Measurements from ENCODE around the gene FAM184B.

The FAM184B gene

GRCh38 chr4:17809667-17810066 lies 28.2 kb upstream of the FAM184B start:
- H3K4me1 ChIP-seq (ENCODE audit: control insufficient read depth in 2 of 2, insufficient read depth in 2 of 2, low read length in 2 of 2) = peaks cover 23 to 29% of the 10 kb centered on the region in 2 donors
- H3K4me3 ChIP-seq (ENCODE audit: low read length in 2 of 2) = peak overlapping the region; percentile 95 to 99
- peaks cover 2 to 3% of the 10 kb centered on the region in 2 donors for H3K36me3 ChIP-seq (ENCODE audit: control insufficient read depth in 2 of 2, insufficient read depth in 2 of 2, low read length in 2 of 2)
- no peaks in the 10 kb centered on the region for H3K9me3 ChIP-seq (ENCODE audit: control insufficient read depth in 2 of 2, low read length in 2 of 2)
- H3K27ac ChIP-seq (ENCODE audit: low read depth in 2 of 2, low read length in 2 of 2) = peak overlapping the region; percentile 92 to 97
- peak overlapping the region; percentile 97 to 99 for H3K9ac ChIP-seq (ENCODE audit: low read depth in 1 of 2, low read length in 2 of 2)
- no peaks in the 10 kb centered on the region for H3K27me3 ChIP-seq (ENCODE audit: control insufficient read depth in 2 of 2, insufficient read depth in 2 of 2, low read length in 2 of 2)

- H3K4me3 ChIP-seq (ENCODE audit: low read length in 2 of 2) = peak overlapping the region in 1 of 2 donors; percentile 51
- peaks cover 23 to 27% of the 10 kb centered on the region in 2 donors for H3K4me1 ChIP-seq (ENCODE audit: control insufficient read depth in 2 of 2, insufficient read depth in 2 of 2, low read length in 2 of 2)
- peak overlapping the region; percentile 24 to 36 for H3K9ac ChIP-seq (ENCODE audit: low read depth in 1 of 2, low read length in 2 of 2)
- H3K27ac ChIP-seq (ENCODE audit: low read depth in 2 of 2, low read length in 2 of 2) = no peak overlapping the region
- no peaks in the 10 kb centered on the region for H3K9me3 ChIP-seq (ENCODE audit: control insufficient read depth in 2 of 2, low read length in 2 of 2)
- H3K27me3 ChIP-seq (ENCODE audit: control insufficient read depth in 2 of 2, insufficient read depth in 2 of 2, low read length in 2 of 2) = no peaks in the 10 kb centered on the region
- H3K36me3 ChIP-seq (ENCODE audit: control insufficient read depth in 2 of 2, insufficient read depth in 2 of 2, low read length in 2 of 2) = peaks cover 21 to 23% of the 10 kb centered on the region in 2 donors
These were observed 26.0 kb upstream of the FAM184B start for GRCh38 chr4:17807446-17807845.

DNA sequence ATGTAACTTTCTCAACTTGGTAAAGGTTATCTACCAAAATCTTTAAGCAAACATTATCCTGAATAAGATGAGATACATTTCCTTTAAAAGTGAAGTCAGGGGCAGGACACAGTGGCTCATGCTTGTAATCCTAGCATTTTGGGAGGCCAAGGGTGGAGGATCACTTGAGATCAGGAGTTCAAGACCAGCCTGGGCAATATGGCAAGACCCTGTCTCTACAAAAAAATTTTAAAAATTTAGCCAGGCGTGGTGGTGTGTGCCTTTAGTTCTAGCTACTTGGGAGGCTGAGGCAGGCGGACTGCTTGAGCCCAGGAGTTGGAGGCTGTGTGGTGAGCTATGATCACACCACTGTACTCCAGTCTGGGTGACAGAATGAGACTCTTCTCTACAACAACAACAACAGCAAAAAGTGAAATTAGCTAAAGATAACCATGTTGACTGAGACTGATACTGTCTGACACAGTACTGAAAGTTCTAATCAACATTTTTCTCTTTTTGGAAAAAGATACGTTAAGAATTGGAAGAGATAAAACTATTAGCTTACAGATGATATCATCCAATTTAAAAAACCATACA lies 24.2 kb upstream of the FAM184B start:
- Histone ChIP-seq H3K4me3 (ENCODE audit: low read length in 2 of 2) (no peak overlapping the region), H3K36me3 (ENCODE audit: control insufficient read depth in 2 of 2, insufficient read depth in 2 of 2, low read length in 2 of 2) (peaks cover 21 to 23% of the 10 kb centered on the region in 2 donors), H3K4me1 (ENCODE audit: control insufficient read depth in 2 of 2, insufficient read depth in 2 of 2, low read length in 2 of 2) (peaks cover 17 to 23% of the 10 kb centered on the region in 2 donors), H3K27me3 (ENCODE audit: control insufficient read depth in 2 of 2, insufficient read depth in 2 of 2, low read length in 2 of 2) (no peaks in the 10 kb centered on the region), H3K27ac (ENCODE audit: low read depth in 2 of 2, low read length in 2 of 2) (no peak overlapping the region), H3K9me3 (ENCODE audit: control insufficient read depth in 2 of 2, low read length in 2 of 2) (no peaks in the 10 kb centered on the region), H3K9ac (ENCODE audit: low read depth in 1 of 2, low read length in 2 of 2) (no peak overlapping the region)

GRCh38 chr4:17797808-17798207 lies 16.4 kb upstream of the FAM184B start:
- no peak overlapping the region for H3K27ac ChIP-seq (ENCODE audit: low read depth in 2 of 2, low read length in 2 of 2)
- H3K4me3 ChIP-seq (ENCODE audit: low read length in 2 of 2) = no peak overlapping the region
- no peaks in the 10 kb centered on the region for H3K4me1 ChIP-seq (ENCODE audit: control insufficient read depth in 2 of 2, insufficient read depth in 2 of 2, low read length in 2 of 2)
- H3K36me3 ChIP-seq (ENCODE audit: control insufficient read depth in 2 of 2, insufficient read depth in 2 of 2, low read length in 2 of 2) = peaks cover 4 to 12% of the 10 kb centered on the region in 2 donors
- no peaks in the 10 kb centered on the region for H3K9me3 ChIP-seq (ENCODE audit: control insufficient read depth in 2 of 2, low read length in 2 of 2)
- no peaks in the 10 kb centered on the region for H3K27me3 ChIP-seq (ENCODE audit: control insufficient read depth in 2 of 2, insufficient read depth in 2 of 2, low read length in 2 of 2)
- H3K9ac ChIP-seq (ENCODE audit: low read depth in 1 of 2, low read length in 2 of 2) = no peak overlapping the region

- H3K9ac ChIP-seq (ENCODE audit: low read depth in 1 of 2, low read length in 2 of 2) = no peak overlapping the region
- no peak overlapping the region for H3K4me3 ChIP-seq (ENCODE audit: low read length in 2 of 2)
- no peaks in the 10 kb centered on the region for H3K4me1 ChIP-seq (ENCODE audit: control insufficient read depth in 2 of 2, insufficient read depth in 2 of 2, low read length in 2 of 2)
- no peaks in the 10 kb centered on the region for H3K27me3 ChIP-seq (ENCODE audit: control insufficient read depth in 2 of 2, insufficient read depth in 2 of 2, low read length in 2 of 2)
- H3K27ac ChIP-seq (ENCODE audit: low read depth in 2 of 2, low read length in 2 of 2) = no peak overlapping the region
- H3K36me3 ChIP-seq (ENCODE audit: control insufficient read depth in 2 of 2, insufficient read depth in 2 of 2, low read length in 2 of 2) = peaks cover 0 to 6% of the 10 kb centered on the region in 2 donors
- H3K9me3 ChIP-seq (ENCODE audit: control insufficient read depth in 2 of 2, low read length in 2 of 2) = no peaks in the 10 kb centered on the region
These were observed 13.3 kb upstream of the FAM184B start for GRCh38 chr4:17794730-17795129.

DNA sequence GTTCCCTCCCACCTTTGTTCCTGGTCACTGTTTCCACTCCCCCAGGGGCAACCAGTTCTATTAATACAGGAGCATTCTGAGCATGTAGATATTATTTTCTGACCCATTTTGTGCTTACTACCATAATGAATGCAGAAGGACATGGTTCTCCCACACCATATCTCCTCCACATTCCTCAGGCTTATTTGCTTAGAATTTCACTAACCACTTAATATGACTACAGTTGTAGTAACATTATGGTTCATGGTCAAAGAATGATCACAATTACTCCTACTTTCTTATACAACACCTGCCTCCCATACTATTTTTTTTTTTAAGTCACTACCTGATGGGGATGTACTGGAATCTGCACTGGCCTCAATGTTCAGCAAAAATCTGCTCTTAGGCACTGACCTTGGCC lies 7.5 kb upstream of the FAM184B start:
- no peak overlapping the region for H3K9ac ChIP-seq (ENCODE audit: low read depth in 1 of 2, low read length in 2 of 2)
- H3K27me3 ChIP-seq (ENCODE audit: control insufficient read depth in 2 of 2, insufficient read depth in 2 of 2, low read length in 2 of 2) = no peaks in the 10 kb centered on the region
- no peak overlapping the region for H3K4me3 ChIP-seq (ENCODE audit: low read length in 2 of 2)
- H3K36me3 ChIP-seq (ENCODE audit: control insufficient read depth in 2 of 2, insufficient read depth in 2 of 2, low read length in 2 of 2) = no peaks in the 10 kb centered on the region
- no peaks in the 10 kb centered on the region for H3K4me1 ChIP-seq (ENCODE audit: control insufficient read depth in 2 of 2, insufficient read depth in 2 of 2, low read length in 2 of 2)
- H3K9me3 ChIP-seq (ENCODE audit: control insufficient read depth in 2 of 2, low read length in 2 of 2) = no peaks in the 10 kb centered on the region
- no peak overlapping the region for H3K27ac ChIP-seq (ENCODE audit: low read depth in 2 of 2, low read length in 2 of 2)

DNA sequence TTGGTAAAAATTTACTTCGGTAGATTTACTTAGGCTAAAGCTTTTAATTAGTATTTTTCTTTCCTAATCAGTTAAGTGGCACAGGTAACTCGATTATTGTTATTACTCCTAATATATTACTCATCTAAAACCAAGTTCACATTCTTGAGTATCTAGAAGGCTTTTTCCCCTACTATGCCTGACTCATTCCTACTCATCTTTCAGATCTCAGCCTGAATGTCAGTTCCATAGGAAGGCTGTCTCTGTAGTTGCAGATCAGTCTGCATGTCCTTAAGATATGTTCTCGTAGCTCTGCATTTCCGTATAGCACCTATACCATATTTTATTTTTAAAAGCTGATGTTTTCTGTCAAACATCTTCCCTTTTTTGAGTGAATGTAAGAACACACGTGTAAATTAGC lies 5.9 kb upstream of the FAM184B start:
- Histone ChIP-seq H3K4me3 (ENCODE audit: low read length in 2 of 2) (no peak overlapping the region), H3K9ac (ENCODE audit: low read depth in 1 of 2, low read length in 2 of 2) (no peak overlapping the region), H3K36me3 (ENCODE audit: control insufficient read depth in 2 of 2, insufficient read depth in 2 of 2, low read length in 2 of 2) (no peaks in the 10 kb centered on the region), H3K9me3 (ENCODE audit: control insufficient read depth in 2 of 2, low read length in 2 of 2) (no peaks in the 10 kb centered on the region), H3K27me3 (ENCODE audit: control insufficient read depth in 2 of 2, insufficient read depth in 2 of 2, low read length in 2 of 2) (peaks cover 0 to 1% of the 10 kb centered on the region in 2 donors), H3K4me1 (ENCODE audit: control insufficient read depth in 2 of 2, insufficient read depth in 2 of 2, low read length in 2 of 2) (no peaks in the 10 kb centered on the region), H3K27ac (ENCODE audit: low read depth in 2 of 2, low read length in 2 of 2) (no peak overlapping the region)

DNA sequence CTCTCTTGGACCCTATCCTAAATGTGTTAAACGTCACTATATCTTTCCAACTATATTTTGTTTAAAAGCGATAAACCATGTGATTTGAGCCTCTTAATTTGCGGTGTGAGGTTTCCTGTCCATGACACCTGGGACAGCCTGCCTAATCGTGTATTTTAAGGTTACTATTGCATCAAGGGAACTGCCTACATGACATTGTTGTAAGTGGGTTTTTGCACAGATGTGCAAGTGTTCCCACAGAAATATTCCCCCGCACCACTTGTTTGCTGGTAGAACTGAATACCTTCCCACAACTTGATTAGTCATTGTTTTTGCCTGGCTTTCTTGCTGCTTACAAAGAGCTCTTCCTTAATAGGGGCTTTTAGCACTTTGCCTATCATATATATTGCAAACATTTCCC lies 5.1 kb upstream of the FAM184B start:
- Histone ChIP-seq H3K9ac (ENCODE audit: low read depth in 1 of 2, low read length in 2 of 2) (no peak overlapping the region), H3K36me3 (ENCODE audit: control insufficient read depth in 2 of 2, insufficient read depth in 2 of 2, low read length in 2 of 2) (no peaks in the 10 kb centered on the region), H3K4me1 (ENCODE audit: control insufficient read depth in 2 of 2, insufficient read depth in 2 of 2, low read length in 2 of 2) (peaks cover 0 to 2% of the 10 kb centered on the region in 2 donors), H3K27me3 (ENCODE audit: control insufficient read depth in 2 of 2, insufficient read depth in 2 of 2, low read length in 2 of 2) (peaks cover 4 to 9% of the 10 kb centered on the region in 2 donors), H3K4me3 (ENCODE audit: low read length in 2 of 2) (no peak overlapping the region), H3K27ac (ENCODE audit: low read depth in 2 of 2, low read length in 2 of 2) (no peak overlapping the region), H3K9me3 (ENCODE audit: control insufficient read depth in 2 of 2, low read length in 2 of 2) (no peaks in the 10 kb centered on the region)

DNA sequence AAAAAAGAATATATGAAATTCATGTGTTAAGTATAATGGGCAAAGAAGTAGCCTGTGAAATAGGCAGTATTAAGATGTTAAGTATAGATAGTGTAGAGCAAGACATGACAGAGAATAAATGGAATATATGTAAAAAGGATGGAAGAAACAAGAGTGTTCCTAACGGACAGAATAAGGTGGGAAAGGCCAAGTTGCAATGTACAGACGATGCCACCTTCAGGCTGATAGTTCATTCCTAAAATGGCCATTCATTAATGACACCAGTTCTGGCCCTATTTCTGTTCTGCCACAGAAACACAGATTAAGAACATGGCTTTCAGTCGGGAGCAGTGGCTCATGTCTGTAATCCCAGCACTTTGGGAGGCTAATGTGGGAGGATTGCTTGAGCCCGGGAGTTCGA lies 4.4 kb upstream of the FAM184B start:
- Histone ChIP-seq H3K9ac (ENCODE audit: low read depth in 1 of 2, low read length in 2 of 2) (no peak overlapping the region), H3K9me3 (ENCODE audit: control insufficient read depth in 2 of 2, low read length in 2 of 2) (no peaks in the 10 kb centered on the region), H3K4me3 (ENCODE audit: low read length in 2 of 2) (no peak overlapping the region), H3K4me1 (ENCODE audit: control insufficient read depth in 2 of 2, insufficient read depth in 2 of 2, low read length in 2 of 2) (peaks cover 6 to 7% of the 10 kb centered on the region in 2 donors), H3K27ac (ENCODE audit: low read depth in 2 of 2, low read length in 2 of 2) (no peak overlapping the region), H3K27me3 (ENCODE audit: control insufficient read depth in 2 of 2, insufficient read depth in 2 of 2, low read length in 2 of 2) (peaks cover 8 to 15% of the 10 kb centered on the region in 2 donors), H3K36me3 (ENCODE audit: control insufficient read depth in 2 of 2, insufficient read depth in 2 of 2, low read length in 2 of 2) (no peaks in the 10 kb centered on the region)

- Histone ChIP-seq H3K9me3 (ENCODE audit: control insufficient read depth in 2 of 2, low read length in 2 of 2) (no peaks in the 10 kb centered on the region), H3K27ac (ENCODE audit: low read depth in 2 of 2, low read length in 2 of 2) (no peak overlapping the region), H3K27me3 (ENCODE audit: control insufficient read depth in 2 of 2, insufficient read depth in 2 of 2, low read length in 2 of 2) (peaks cover 23 to 34% of the 10 kb centered on the region in 2 donors), H3K36me3 (ENCODE audit: control insufficient read depth in 2 of 2, insufficient read depth in 2 of 2, low read length in 2 of 2) (no peaks in the 10 kb centered on the region), H3K4me1 (ENCODE audit: control insufficient read depth in 2 of 2, insufficient read depth in 2 of 2, low read length in 2 of 2) (peaks cover 6 to 8% of the 10 kb centered on the region in 2 donors), H3K4me3 (ENCODE audit: low read length in 2 of 2) (peak overlapping the region; percentile 31 to 53), H3K9ac (ENCODE audit: low read depth in 1 of 2, low read length in 2 of 2) (no peak overlapping the region)
These were observed 721 bp downstream of the FAM184B start for GRCh38 chr4:17780501-17781299.

All from mucosa of rectum (tissue), 2 donors.